HFFc6 (cell line): Measurements from ENCODE around the gene SUMO2. TPM values are rescaled to one million over a fixed set of nuclear protein-coding genes. Genes with fewer than 3 reads are reported as not detected.

Experiments
- DNase-seq: peaks from one replicate; pipeline ENCODE4 v3.0.0-alpha.2; 2018
- H3K27ac Mint-ChIP-seq: 2 replicates; pipeline ENCODE4 v1.8.0; 2020; ENCODE audit warnings: mild to moderate bottlenecking, mixed read lengths
- H3K27me3 Mint-ChIP-seq: 2 replicates; pipeline ENCODE4 v1.8.0; 2021; ENCODE audit warnings: mild to moderate bottlenecking, moderate library complexity, mixed read lengths; ENCODE audit not compliant: insufficient read depth
- H3K36me3 Mint-ChIP-seq: 2 replicates; pipeline ENCODE4 v1.8.0; 2021; ENCODE audit warnings: low read depth, mixed read lengths
- H3K4me1 Mint-ChIP-seq: 2 replicates; pipeline ENCODE4 v1.8.0; 2020; ENCODE audit warnings: low read depth, mixed read lengths
- H3K4me3 Mint-ChIP-seq: 2 replicates; pipeline ENCODE4 v1.8.0; 2020; ENCODE audit warnings: mild to moderate bottlenecking, moderate library complexity, mixed read lengths
- H3K9me3 Mint-ChIP-seq: 2 replicates; pipeline ENCODE4 v1.8.0; 2020; ENCODE audit warnings: mild to moderate bottlenecking, mixed read lengths
- total RNA-seq, 6 experiments: library from RNA; stranded (reverse); fragmentation: NEBNext Ultra II Directional; extraction: Animal tissue kit (Norgen Biotek cat#: 25700); gene quantifications; 2 replicates in 1 of 6; 3 replicates in 5 of 6; pipeline ENCODE4 v1.2.3, GENCODE V29; 2021
- TF ChIP-seq, protein P1 (sequence below): fragments of 200-600 bp; sonication (generic); IDR thresholded peaks from 2 replicates; pipeline ENCODE4 v1.5.0; 2021; ENCODE audit warnings: antibody characterized with exemption, mild to moderate bottlenecking

Gene SUMO2
- total RNA-seq, 6 experiments from 2014 or later = 398 to 555 (median 512) TPM

DNA sequence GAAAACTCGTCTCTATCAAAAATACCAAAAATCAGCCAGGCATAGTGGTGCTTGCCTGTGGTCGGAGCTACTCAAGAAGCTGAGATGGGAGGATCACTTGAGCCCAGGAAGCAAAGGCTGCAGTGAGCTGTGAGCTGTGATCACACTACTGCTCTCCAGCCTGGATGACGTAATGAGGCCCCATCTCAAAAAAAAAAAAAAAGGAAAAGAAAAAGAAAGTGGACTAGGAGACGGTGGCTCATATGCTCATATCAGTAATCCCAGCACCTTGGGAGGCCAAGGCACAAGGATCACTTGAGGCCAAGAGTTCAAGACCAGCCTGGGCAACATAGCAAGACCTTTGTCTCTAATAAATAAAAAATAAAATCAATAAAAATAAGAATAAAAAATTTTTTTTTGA, 8.8 kb upstream of the SUMO2 start:
- TF ChIP-seq, protein P1, sequence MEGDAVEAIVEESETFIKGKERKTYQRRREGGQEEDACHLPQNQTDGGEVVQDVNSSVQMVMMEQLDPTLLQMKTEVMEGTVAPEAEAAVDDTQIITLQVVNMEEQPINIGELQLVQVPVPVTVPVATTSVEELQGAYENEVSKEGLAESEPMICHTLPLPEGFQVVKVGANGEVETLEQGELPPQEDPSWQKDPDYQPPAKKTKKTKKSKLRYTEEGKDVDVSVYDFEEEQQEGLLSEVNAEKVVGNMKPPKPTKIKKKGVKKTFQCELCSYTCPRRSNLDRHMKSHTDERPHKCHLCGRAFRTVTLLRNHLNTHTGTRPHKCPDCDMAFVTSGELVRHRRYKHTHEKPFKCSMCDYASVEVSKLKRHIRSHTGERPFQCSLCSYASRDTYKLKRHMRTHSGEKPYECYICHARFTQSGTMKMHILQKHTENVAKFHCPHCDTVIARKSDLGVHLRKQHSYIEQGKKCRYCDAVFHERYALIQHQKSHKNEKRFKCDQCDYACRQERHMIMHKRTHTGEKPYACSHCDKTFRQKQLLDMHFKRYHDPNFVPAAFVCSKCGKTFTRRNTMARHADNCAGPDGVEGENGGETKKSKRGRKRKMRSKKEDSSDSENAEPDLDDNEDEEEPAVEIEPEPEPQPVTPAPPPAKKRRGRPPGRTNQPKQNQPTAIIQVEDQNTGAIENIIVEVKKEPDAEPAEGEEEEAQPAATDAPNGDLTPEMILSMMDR = no peak
- peak; percentile 8 for DNase-seq

GRCh38 chr17:75188614-75189013, 5.9 kb upstream of the SUMO2 start:
- Mint-ChIP-seq H3K4me3 (no peak overlapping the region), H3K9me3 (no peaks in the 10 kb centered on the region), H3K4me1 (peaks cover 17% of the 10 kb centered on the region), H3K27ac (no peak overlapping the region), H3K36me3 (no peaks in the 10 kb centered on the region), H3K27me3 (no peaks in the 10 kb centered on the region; the same call in 1 of the 2 replicates)
- TF ChIP-seq, protein P1 = no peak
- DNase-seq = no peak

More for the DNA sequence above, 8.8 kb upstream of the SUMO2 start:
- Mint-ChIP-seq H3K4me3 (no peak overlapping the region), H3K4me1 (peaks cover 7% of the 10 kb centered on the region), H3K9me3 (no peaks in the 10 kb centered on the region), H3K27me3 (no peaks in the 10 kb centered on the region; the same call in 1 of the 2 replicates), H3K36me3 (no peaks in the 10 kb centered on the region), H3K27ac (no peak overlapping the region)

GRCh38 chr17:75183999-75184884, 1.5 kb upstream of the SUMO2 start:
- Mint-ChIP-seq H3K27me3 (no peaks in the 10 kb centered on the region), H3K27ac (peak overlapping the region; percentile 96), H3K4me1 (peaks cover 25% of the 10 kb centered on the region), H3K36me3 (peaks cover 10% of the 10 kb centered on the region), H3K4me3 (peak overlapping the region; percentile 30), H3K9me3 (no peaks in the 10 kb centered on the region)
- DNase-seq = no peak
- TF ChIP-seq, protein P1 = no peak

DNA sequence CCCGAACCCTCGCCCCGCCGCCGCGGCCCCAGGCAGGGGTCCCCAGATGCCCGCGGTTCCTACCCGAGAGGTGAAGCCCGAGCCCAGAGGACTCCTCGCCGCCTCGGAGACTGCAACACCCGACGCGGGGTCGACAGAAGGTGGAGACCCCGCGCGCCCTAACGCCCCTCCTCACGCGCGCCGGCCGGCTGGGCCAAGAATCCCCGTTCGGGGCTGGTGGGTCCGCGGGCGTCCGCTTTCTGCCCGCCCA, 515 bp downstream of the SUMO2 start:
- H3K27me3 Mint-ChIP-seq = no peaks in the 10 kb centered on the region

GRCh38 chr17:75181608-75182318, 996 bp downstream of the SUMO2 start:
- Mint-ChIP-seq H3K4me1 (peaks cover 22% of the 10 kb centered on the region), H3K36me3 (peaks cover 10% of the 10 kb centered on the region)
- DNase-seq = no peak

More for the DNA sequence above, 515 bp downstream of the SUMO2 start:
- H3K9me3 Mint-ChIP-seq = no peaks in the 10 kb centered on the region
- peak overlapping the region; percentile 95 for H3K4me3 Mint-ChIP-seq
- H3K4me1 Mint-ChIP-seq = peaks cover 22% of the 10 kb centered on the region
- H3K27ac Mint-ChIP-seq = 0 out of 2 replicates have a peak overlapping the region, but pooled peaks have one; percentile 70
- no peak for DNase-seq
- H3K36me3 Mint-ChIP-seq = peaks cover 10% of the 10 kb centered on the region
- TF ChIP-seq, protein P1 = no peak; the same call in 1 of the 2 replicates

More at GRCh38 chr17:75181608-75182318, 996 bp downstream of the SUMO2 start:
- H3K27me3 Mint-ChIP-seq = no peaks in the 10 kb centered on the region
- H3K27ac Mint-ChIP-seq = peak overlapping the region; percentile 70
- TF ChIP-seq, protein P1 = no peak
- peak overlapping the region; percentile 95 for H3K4me3 Mint-ChIP-seq
- no peaks in the 10 kb centered on the region for H3K9me3 Mint-ChIP-seq
